GM12878 (cell line): ENCODE data around the gene THOC5. TPM values are rescaled to one million over a fixed set of nuclear protein-coding genes. Genes with fewer than 3 reads are reported as not detected.

Experiments used
- ATAC-seq: fragments of 200-7000 bp; cut with Tn5 transposase; 3 replicates; pipeline ENCODE4 v1.9.1; 2020; ENCODE audit warnings: mild to moderate bottlenecking, moderate library complexity
- BruUV-seq: library from RNA; stranded (reverse); fragments of 400-500 nt; replicated peaks from 2 replicates; lab custom pipeline; 2021; lab: Mats Ljungman, UMichigan
- CTCF ChIA-PET: fragments of 300-600 bp; sonication (Branson Sonifier 250); formaldehyde crosslinking; extraction: SDS; loops from one replicate; lab custom pipeline; 2021; ENCODE audit warnings: inconsistent platforms; lab: Yijun Ruan, JAX
- POLR2A ChIA-PET: fragments of 350-600 bp; formaldehyde crosslinking; extraction: SDS; loops from one replicate; lab custom pipeline; 2021; ENCODE audit warnings: inconsistent platforms; lab: Charles Lee
- RAD21 ChIA-PET: fragments of 300-600 bp; sonication (Branson Sonifier 250); formaldehyde crosslinking; loops from one replicate; lab custom pipeline; 2023; ENCODE audit warnings: antibody characterized with exemption; ENCODE audit not compliant: unreplicated experiment; lab: Charles Lee
- SMC1A ChIA-PET: fragments of 300-600 bp; sonication (Branson Sonifier 250); formaldehyde crosslinking; loops from one replicate; lab custom pipeline; 2023; ENCODE audit not compliant: unreplicated experiment, uncharacterized antibody; lab: Charles Lee
- DNase-seq: peaks from one replicate; pipeline ENCODE4 v3.0.0-alpha.2; 2011; ENCODE audit warnings: low read depth, low spot score
- FAIRE-seq: peaks from 3 replicates; lab custom pipeline; 2011; peaks lifted over from hg19 to GRCh38; lab: Jason Lieb, UNC
- H2AFZ ChIP-seq: 2 replicates; pipeline ENCODE4 v1.6.0; 2011; ENCODE audit warnings: low read depth, low read length, control low read depth; ENCODE audit not compliant: control insufficient read depth
- H3K27ac ChIP-seq: 2 replicates; pipeline ENCODE4 v1.5.1; 2011; ENCODE audit warnings: control low read depth; ENCODE audit not compliant: control insufficient read depth, insufficient read depth
- H3K27me3 ChIP-seq, 2 experiments: replicated peaks in 1 of 2; 2 replicates each; pipeline versions ENCODE4 v1.6.0 to v1.6.1; 2011; ENCODE audit warnings: low read length in 1 of 2; ENCODE audit not compliant: control insufficient read depth in 2 of 2, insufficient read depth in 2 of 2
- H3K36me3 ChIP-seq, 2 experiments: 2 replicates each; pipeline ENCODE4 v1.5.1; 2011; ENCODE audit warnings: low read length in 1 of 2; ENCODE audit not compliant: control insufficient read depth in 2 of 2, insufficient read depth in 2 of 2
- H3K4me1 ChIP-seq: 2 replicates; pipeline ENCODE4 v1.6.1; 2011; ENCODE audit warnings: mild to moderate bottlenecking, low read length, moderate library complexity, mixed read lengths; ENCODE audit not compliant: control insufficient read depth, insufficient read depth
- H3K4me2 ChIP-seq: 2 replicates; pipeline ENCODE4 v1.6.0; 2011; ENCODE audit warnings: control low read depth; ENCODE audit not compliant: control insufficient read depth, insufficient read depth
- H3K4me3 ChIP-seq: fragments of 200-600 bp; sonication (generic); 2 replicates; pipeline ENCODE4 v1.5.1; 2016
- H3K79me2 ChIP-seq: 2 replicates; pipeline ENCODE4 v1.6.0; 2011; ENCODE audit warnings: low read length; ENCODE audit not compliant: control insufficient read depth, insufficient read depth
- H3K9ac ChIP-seq: 2 replicates; pipeline ENCODE4 v1.8.0; 2011; ENCODE audit warnings: low read length, control low read depth, mixed read lengths; ENCODE audit not compliant: control insufficient read depth, insufficient read depth
- H3K9me3 ChIP-seq: replicated peaks from 3 replicates; pipeline ENCODE4 v1.5.1; 2011; ENCODE audit warnings: mild to moderate bottlenecking, low read length; ENCODE audit not compliant: control insufficient read depth, insufficient read depth
- H4K20me1 ChIP-seq: 2 replicates; pipeline ENCODE4 v1.6.0; 2011; ENCODE audit not compliant: control insufficient read depth, insufficient read depth
- ATF7 ChIP-seq: fragments of 450-650 bp; IDR thresholded peaks from 2 replicates; pipeline ENCODE4 v1.6.1; 2016; ENCODE audit warnings: low read depth, mild to moderate bottlenecking
- BCL3 ChIP-seq: IDR thresholded peaks from 2 replicates; pipeline ENCODE4 v1.6.1; 2011; ENCODE audit warnings: borderline replicate concordance, low read depth, mild to moderate bottlenecking, moderate library complexity, low read length; ENCODE audit not compliant: insufficient read depth, poor library complexity, severe bottlenecking
- CREM ChIP-seq: IDR thresholded peaks from 2 replicates; pipeline ENCODE4 v1.6.1; 2014; ENCODE audit warnings: antibody characterized with exemption, low read depth
- E2F4 ChIP-seq: IDR thresholded peaks from 2 replicates; pipeline ENCODE4 v1.6.1; 2012; ENCODE audit warnings: low read depth, low read length, improper control_type of control experiment
- ELK1 ChIP-seq: IDR thresholded peaks from 2 replicates; pipeline ENCODE4 v1.6.1; 2012; ENCODE audit warnings: low read depth, low read length, improper control_type of control experiment
- FOXK2 ChIP-seq: fragments of 450-650 bp; IDR thresholded peaks from 2 replicates; pipeline ENCODE4 v1.6.1; 2017; ENCODE audit warnings: mild to moderate bottlenecking, moderate library complexity
- NFXL1 ChIP-seq: fragments of 450-650 bp; IDR thresholded peaks from 2 replicates; pipeline ENCODE4 v1.6.1; 2017; ENCODE audit warnings: antibody characterized with exemption, mild to moderate bottlenecking, borderline replicate concordance
- REST ChIP-seq: IDR thresholded peaks from 2 replicates; pipeline ENCODE4 v1.6.1; 2012; ENCODE audit warnings: mild to moderate bottlenecking, low read depth, low read length
- SMAD1 ChIP-seq: fragments of 450-650 bp; IDR thresholded peaks from 2 replicates; pipeline ENCODE4 v1.6.1; 2018; ENCODE audit warnings: mild to moderate bottlenecking, low read depth; ENCODE audit not compliant: partially characterized antibody
- SREBF1 ChIP-seq: IDR thresholded peaks from 2 replicates; pipeline ENCODE4 v1.6.1; 2012; ENCODE audit warnings: mild to moderate bottlenecking, low read length
- TCF3 ChIP-seq: IDR thresholded peaks from 2 replicates; pipeline ENCODE4 v1.6.1; 2012; ENCODE audit warnings: low read depth, mild to moderate bottlenecking, low read length, borderline replicate concordance; ENCODE audit not compliant: insufficient read depth
- WGBS: methylation state at CpG from one replicate; pipeline ENCODE4 v1.1.6; 2016; ENCODE audit warnings: low lambda C conversion rate; ENCODE audit not compliant: insufficient replicate concordance, insufficient coverage; ENCODE audit errors: missing lambda C conversion rate; 5-methylcytosine and 5-hydroxymethylcytosine counted together
- in situ Hi-C: fragments of 300-500 bp; cut with MboI; formaldehyde crosslinking; loops from 9 replicates; pipeline ENCODE4 v1.14.3; 2018; ENCODE audit warnings: mixed read lengths
- intact Hi-C: fragments of 100-400 bp; cut with micrococcal nuclease; formaldehyde crosslinking; loops from one replicate; pipeline ENCODE4 v1.14.2; 2022; ENCODE audit not compliant: unreplicated experiment
- polyA plus RNA-seq, 11 experiments: library from polyadenylated mRNA; depleted of rRNA in 4 of 11; unstranded in 6 of 11; stranded (reverse) in 5 of 11; fragments of >200 nt; fragmentation: Nextera tagmentation in 4 of 11; fragmentation: Illumina TruSeq in 1 of 11; extraction: Ambion mirVana in 4 of 11; extraction: Trizol in 1 of 11; gene quantifications; 1 replicate in 1 of 11; 2 replicates in 10 of 11; pipeline versions ENCODE4 v1.2.1 to v1.2.3, GENCODE V29; 2011 to 2016; ENCODE audit warnings: inconsistent platforms in 2 of 11, missing spikeins in 2 of 11, low read depth in 1 of 11
- total RNA-seq, 4 experiments: library from RNA; depleted of rRNA in 3 of 4; stranded (reverse); fragments of >200 nt in 3 of 4; fragmentation: Illumina TruSeq in 1 of 4; extraction: Trizol in 1 of 4; gene quantifications; 2 replicates each; pipeline versions ENCODE4 v1.2.1 to v1.2.3, GENCODE V29; 2013 to 2021

The THOC5 gene
- total and polyA plus RNA-seq, 10 of the 15 experiments (the other 5 are each of a cell fraction or from before 2014, with no cell fraction given), result 20.9 to 44.9 (median 31.4) TPM

GRCh38 chr22:29553351-29554224 lies at the start of gene THOC5 (continued):
- TF ChIP-seq NFXL1 (no peak), E2F4 (no peak), CREM (peak; percentile 61), ATF7 (peak; percentile 58)
- TF ChIP-seq, all 136 proteins: peak for 59

GRCh38 chr22:29598684-29599020 lies 45.1 kb upstream of the THOC5 start:
- RAD21 ChIA-PET, result no interaction called here
- CTCF ChIA-PET, result interaction anchor here (1.4 to 2.0 kb wide), 3 partner anchors 8 to 27 kb away, joined by 3 to 10 read pairs (median 6); no protein-coding TSS in a partner anchor
- Histone ChIP-seq H3K4me2 (no peak overlapping the region), H3K36me3 (no peaks in the 10 kb centered on the region), H3K79me2 (peaks cover under 1% of the 10 kb centered on the region), H3K4me1 (no peaks in the 10 kb centered on the region), H3K9ac (no peak overlapping the region), H3K9me3 (no peaks in the 10 kb centered on the region; the same call in 2 of the 3 replicates), H3K27ac (no peak overlapping the region), H3K4me3 (no peak overlapping the region), H4K20me1 (no peaks in the 10 kb centered on the region), H3K27me3 (no peaks in the 10 kb centered on the region), H2AFZ (no peak overlapping the region)
- in situ Hi-C loops (no loop called here), intact Hi-C loops (no loop called here)
- FAIRE-seq (no peak), DNase-seq (no peak), ATAC-seq (no peak)
- SMC1A ChIA-PET, result interaction anchor here (1.1 kb wide), 1 partner anchor 41 kb away, joined by 3 read pairs; no protein-coding TSS in a partner anchor
- POLR2A ChIA-PET, result no interaction called here
- 78% methylated on average over 3 of the region's 3 CpGs for WGBS
- no TSS peak for BruUV-seq
- TF ChIP-seq FOXK2, result no peak
- TF ChIP-seq TCF3, result no peak
- no peak for TF ChIP-seq BCL3
- no peak for TF ChIP-seq SMAD1
- no peak for TF ChIP-seq REST
- no peak for TF ChIP-seq SREBF1
- TF ChIP-seq ELK1, result no peak
